SK-N-MC (cell line): ENCODE results near the gene ITGAE.
"Not testable (repeated sequence)": the region's sequence is repeated elsewhere in the genome, so short reads cannot be mapped to it uniquely, and the experiment has no call there.

Source experiments
- FOXP2 ChIP-seq: optimal IDR thresholded peaks from 2 replicates; pipeline ENCODE3; 2011; ENCODE audit warnings: mild to moderate bottlenecking, moderate library complexity; ENCODE audit not compliant: insufficient read depth; ENCODE audit errors: extremely low read length, control extremely low read depth
- POLR2AphosphoS5 ChIP-seq: IDR thresholded peaks from 2 replicates; pipeline ENCODE4 v1.6.1; 2012; ENCODE audit warnings: mild to moderate bottlenecking, low read depth, low read length, borderline replicate concordance

DNA sequence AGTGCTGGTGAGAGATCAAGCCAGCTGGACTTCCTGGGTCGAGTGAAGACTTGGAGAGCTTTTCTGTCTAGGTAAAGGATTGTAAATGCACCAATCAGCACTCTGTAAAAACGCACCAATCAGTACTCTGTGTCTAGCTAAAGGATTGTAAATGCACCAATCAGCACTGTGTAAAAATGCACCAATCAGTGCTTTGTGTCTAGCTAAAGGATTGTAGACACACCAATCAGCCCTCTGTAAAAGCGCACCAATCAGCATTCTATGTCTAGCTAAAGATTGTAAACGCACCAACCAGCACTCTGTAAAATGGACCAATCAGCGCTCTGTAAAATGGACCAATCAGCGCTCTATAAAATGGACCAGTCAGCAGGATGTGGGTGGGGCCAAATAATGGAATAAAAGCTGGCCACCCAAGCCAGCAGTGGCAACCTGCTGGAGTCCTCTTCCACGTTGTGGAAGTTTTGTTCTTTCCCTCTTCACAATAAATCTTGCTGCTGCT, 98.9 kb downstream of the ITGAE start:
- TF ChIP-seq POLR2AphosphoS5, FOXP2: not testable (repeated sequence)
